Bronchial epithelial cell (primary cell): ENCODE results near the gene PACS1. TPM values are rescaled to one million over a fixed set of nuclear protein-coding genes. Genes with fewer than 3 reads are reported as not detected.
A peak's percentile ranks its signal among the peaks of the same experiment; 100 is the strongest.
"Not testable (repeated sequence)": the region's sequence is repeated elsewhere in the genome, so short reads cannot be mapped to it uniquely, and the experiment has no call there.

ENCODE experiments used
- DNase-seq: peaks from one replicate; pipeline ENCODE4 v3.0.0-alpha.2; 2010; ENCODE audit warnings: low read depth
- FAIRE-seq: peaks from 2 replicates; lab custom pipeline; 2011; peaks lifted over from hg19 to GRCh38; lab: Jason Lieb, UNC
- H3K27me3 ChIP-seq: 2 replicates; pipeline ENCODE4 v1.5.1; 2011; ENCODE audit warnings: low read length; ENCODE audit not compliant: control insufficient read depth, insufficient read depth
- H3K36me3 ChIP-seq: 2 replicates; pipeline ENCODE4 v1.5.1; 2011; ENCODE audit warnings: low read length; ENCODE audit not compliant: control insufficient read depth, insufficient read depth
- H3K4me3 ChIP-seq: 2 replicates; pipeline ENCODE4 v1.5.1; 2011; ENCODE audit warnings: mild to moderate bottlenecking, low read depth, low read length, control low read depth
- total RNA-seq: library from RNA; depleted of rRNA; stranded (reverse); fragments of >200 nt; gene quantifications from 2 replicates; pipeline ENCODE4 v1.2.1, GENCODE V29; 2014
- TF ChIP-seq, protein P1 (sequence below): IDR thresholded peaks from 2 replicates; pipeline ENCODE4 v1.5.1; 2011; ENCODE audit warnings: mild to moderate bottlenecking, moderate library complexity, low read length, control low read depth, inconsistent platforms; ENCODE audit not compliant: insufficient read depth, severe bottlenecking

Gene PACS1
- total RNA-seq, 1 donor from 2014 or later, result 6.8 TPM

DNA sequence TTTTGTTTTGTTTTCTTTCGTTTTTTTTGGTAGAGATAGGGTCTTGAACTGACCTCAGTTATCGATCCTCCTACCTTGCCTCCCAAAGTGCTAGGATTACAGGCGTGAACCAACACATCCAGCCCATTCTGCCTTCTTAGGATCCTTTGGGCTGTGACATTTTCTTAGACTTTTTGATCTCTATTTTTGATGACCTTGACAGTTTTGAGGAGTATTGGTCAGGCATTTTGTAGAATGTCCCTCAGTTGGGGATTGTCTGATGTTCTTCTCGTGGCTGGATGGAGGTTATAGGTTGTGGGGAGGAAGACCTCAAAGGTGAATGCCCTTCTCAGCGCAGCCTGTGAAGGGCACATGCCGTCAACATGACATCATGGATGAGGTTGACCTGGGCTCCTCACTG lies 178.8 kb downstream of the PACS1 start:
- TF ChIP-seq, protein P1, sequence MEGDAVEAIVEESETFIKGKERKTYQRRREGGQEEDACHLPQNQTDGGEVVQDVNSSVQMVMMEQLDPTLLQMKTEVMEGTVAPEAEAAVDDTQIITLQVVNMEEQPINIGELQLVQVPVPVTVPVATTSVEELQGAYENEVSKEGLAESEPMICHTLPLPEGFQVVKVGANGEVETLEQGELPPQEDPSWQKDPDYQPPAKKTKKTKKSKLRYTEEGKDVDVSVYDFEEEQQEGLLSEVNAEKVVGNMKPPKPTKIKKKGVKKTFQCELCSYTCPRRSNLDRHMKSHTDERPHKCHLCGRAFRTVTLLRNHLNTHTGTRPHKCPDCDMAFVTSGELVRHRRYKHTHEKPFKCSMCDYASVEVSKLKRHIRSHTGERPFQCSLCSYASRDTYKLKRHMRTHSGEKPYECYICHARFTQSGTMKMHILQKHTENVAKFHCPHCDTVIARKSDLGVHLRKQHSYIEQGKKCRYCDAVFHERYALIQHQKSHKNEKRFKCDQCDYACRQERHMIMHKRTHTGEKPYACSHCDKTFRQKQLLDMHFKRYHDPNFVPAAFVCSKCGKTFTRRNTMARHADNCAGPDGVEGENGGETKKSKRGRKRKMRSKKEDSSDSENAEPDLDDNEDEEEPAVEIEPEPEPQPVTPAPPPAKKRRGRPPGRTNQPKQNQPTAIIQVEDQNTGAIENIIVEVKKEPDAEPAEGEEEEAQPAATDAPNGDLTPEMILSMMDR, result no peak
- H3K27me3 ChIP-seq, result no peaks in the 10 kb centered on the region
- FAIRE-seq (peak; percentile 18), DNase-seq (no peak)
- peaks cover 5% of the 10 kb centered on the region for H3K36me3 ChIP-seq
- H3K4me3 ChIP-seq, result no peak overlapping the region

DNA sequence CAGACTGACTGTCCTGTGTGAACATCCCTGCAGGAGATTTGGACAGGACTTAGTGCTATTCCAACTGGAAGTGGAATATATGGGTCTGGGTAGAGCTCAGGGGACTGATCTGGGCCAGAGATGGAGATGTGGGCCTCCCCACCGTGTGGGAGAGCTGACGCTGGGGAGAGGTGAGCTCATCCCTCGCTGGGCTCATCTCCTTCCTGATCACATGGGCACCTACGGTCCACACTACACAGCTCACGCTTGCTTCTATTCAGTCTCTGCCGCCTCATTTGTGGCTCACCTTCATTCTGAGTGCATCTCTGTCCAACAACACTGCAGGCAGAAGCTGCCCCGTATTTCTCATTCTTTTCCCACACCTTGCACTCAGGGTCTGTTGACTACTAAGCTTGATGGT lies 181.7 kb downstream of the PACS1 start:
- H3K4me3 ChIP-seq, result no peak overlapping the region
- H3K36me3 ChIP-seq, result peaks cover 3% of the 10 kb centered on the region
- TF ChIP-seq, protein P1, result no peak
- FAIRE-seq, result no peak
- no peaks in the 10 kb centered on the region for H3K27me3 ChIP-seq
- no peak for DNase-seq

DNA sequence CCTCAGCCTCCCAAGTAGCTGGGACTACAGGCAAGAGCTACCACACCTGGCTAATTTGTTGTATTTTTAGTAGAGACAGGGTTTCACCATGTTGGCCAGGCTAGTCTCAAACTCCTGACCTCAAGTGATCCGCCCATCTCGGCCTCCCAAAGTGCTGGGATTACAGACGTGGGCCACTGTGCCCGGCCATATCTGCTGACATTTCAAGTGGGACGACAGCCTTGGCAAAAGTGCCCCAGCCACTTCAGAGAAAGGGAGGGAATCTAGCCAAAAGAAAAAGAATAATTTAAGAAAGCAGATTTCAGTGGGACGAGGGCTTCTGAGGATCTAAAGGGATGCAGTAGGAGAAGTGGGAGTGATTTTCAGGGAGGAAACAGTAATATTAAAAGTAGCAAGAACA lies 183.0 kb downstream of the PACS1 start:
- DNase-seq, FAIRE-seq, H3K27me3 ChIP-seq, H3K36me3 ChIP-seq, H3K4me3 ChIP-seq: not testable (repeated sequence)

DNA sequence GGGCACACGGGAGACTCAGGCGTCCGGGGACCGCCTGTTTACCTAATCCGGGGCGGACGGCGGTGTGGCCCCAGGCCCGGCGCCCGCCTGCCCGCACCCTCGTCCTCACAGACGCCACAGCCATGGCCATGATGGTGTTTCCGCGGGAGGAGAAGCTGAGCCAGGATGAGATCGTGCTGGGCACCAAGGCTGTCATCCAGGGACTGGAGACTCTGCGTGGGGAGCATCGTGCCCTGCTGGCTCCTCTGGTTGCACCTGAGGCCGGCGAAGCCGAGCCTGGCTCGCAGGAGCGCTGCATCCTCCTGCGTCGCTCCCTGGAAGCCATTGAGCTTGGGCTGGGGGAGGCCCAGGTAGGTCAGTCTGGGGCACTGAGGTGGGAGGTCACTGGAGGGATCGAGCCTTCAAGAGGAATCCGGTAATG lies 188.4 kb downstream of the PACS1 start:
- FAIRE-seq (no peak), DNase-seq (no peak)
- TF ChIP-seq, protein P1, result no peak
- peak overlapping the region; percentile 98 for H3K4me3 ChIP-seq
- H3K36me3 ChIP-seq, result peaks cover 10% of the 10 kb centered on the region
- no peaks in the 10 kb centered on the region for H3K27me3 ChIP-seq

DNA sequence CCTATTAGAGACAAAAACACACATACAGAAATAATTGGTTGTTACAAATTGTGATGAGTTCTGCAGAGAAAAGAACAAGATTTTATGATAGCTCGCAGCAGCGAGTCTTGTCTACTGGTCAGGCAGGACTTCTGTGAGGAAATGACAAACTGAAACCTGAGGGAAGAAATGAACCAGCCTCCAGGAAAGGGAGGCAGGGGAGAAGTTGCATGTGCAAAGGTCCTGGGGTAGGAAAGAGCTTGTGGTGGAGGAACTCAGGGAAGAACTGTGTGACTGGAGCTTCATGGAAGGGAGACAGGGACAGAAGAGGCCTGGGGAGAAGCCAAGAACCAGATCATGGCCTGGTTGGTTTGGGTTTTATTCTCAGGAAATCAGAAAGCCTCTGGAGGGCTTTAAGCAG lies 189.2 kb downstream of the PACS1 start:
- H3K4me3 ChIP-seq, result no peak overlapping the region

DNA sequence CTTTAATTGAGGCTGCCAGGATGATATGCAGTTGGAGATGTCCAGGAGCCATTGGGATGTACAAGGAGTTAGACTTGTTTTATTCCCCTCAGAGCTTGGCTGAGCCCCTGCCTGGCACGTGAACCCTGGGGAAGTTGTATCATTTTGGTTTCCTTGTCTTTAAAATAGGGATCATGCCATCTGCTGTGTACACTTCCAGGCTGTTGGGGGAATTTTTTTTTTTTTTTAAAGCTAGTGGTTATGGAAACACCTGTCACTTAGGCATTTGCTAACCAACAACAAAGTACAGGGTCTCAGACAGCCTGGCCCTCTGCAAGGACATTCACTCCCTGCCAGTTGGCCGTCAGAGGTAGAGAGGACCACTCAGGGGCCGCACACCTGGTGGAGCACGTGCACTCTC lies 189.9 kb downstream of the PACS1 start:
- TF ChIP-seq, protein P1, result no peak
- no peak for FAIRE-seq
- no peak overlapping the region for H3K4me3 ChIP-seq
- peaks cover 19% of the 10 kb centered on the region for H3K36me3 ChIP-seq
- H3K27me3 ChIP-seq, result no peaks in the 10 kb centered on the region
- DNase-seq, result no peak

More for the DNA sequence above, 189.2 kb downstream of the PACS1 start:
- TF ChIP-seq, protein P1, result no peak
- H3K36me3 ChIP-seq, result peaks cover 13% of the 10 kb centered on the region
- H3K27me3 ChIP-seq, result no peaks in the 10 kb centered on the region
- no peak for FAIRE-seq
- no peak for DNase-seq
